GM21381 (cell line): ENCODE results near the gene NINJ2.
"Not testable (repeated sequence)": the region's sequence is repeated elsewhere in the genome, so short reads cannot be mapped to it uniquely, and the experiment has no call there.

Experiments used
- ATAC-seq: cut with Tn5 transposase; IDR thresholded peaks from one replicate; pipeline ENCODE4 v1.9.1; 2021; ENCODE audit warnings: mild to moderate bottlenecking, moderate library complexity; ENCODE audit not compliant: unreplicated experiment

The NINJ2 gene

GRCh38 chr12:642633-643474 lies 20.4 kb downstream of the NINJ2 start:
- peak; percentile 64 for ATAC-seq

DNA sequence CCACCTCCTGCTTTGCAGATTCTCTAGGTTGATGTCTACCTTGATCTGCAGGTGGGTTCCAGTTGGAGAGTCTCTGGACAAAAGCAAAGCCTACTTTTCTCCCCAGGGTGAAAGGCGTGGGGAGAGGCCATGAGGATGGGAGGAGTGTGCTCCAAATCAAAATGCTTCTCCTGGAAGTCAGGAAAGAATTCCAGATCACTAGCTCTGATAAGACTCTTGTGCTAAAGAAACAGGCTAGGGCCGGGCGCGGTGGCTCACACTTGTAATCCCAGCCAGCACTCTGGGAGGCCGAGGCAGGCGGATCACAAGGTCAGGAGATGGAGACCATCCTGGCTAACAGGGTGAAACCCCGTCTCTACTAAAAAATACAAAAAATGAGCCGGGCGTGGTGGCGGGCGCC lies 21.9 kb downstream of the NINJ2 start:
- not testable (repeated sequence) for ATAC-seq

GRCh38 chr12:640773-641172 lies 22.5 kb downstream of the NINJ2 start:
- no peak for ATAC-seq

- ATAC-seq: no peak
Measured at GRCh38 chr12:639988-640387, 23.3 kb downstream of the NINJ2 start.

DNA sequence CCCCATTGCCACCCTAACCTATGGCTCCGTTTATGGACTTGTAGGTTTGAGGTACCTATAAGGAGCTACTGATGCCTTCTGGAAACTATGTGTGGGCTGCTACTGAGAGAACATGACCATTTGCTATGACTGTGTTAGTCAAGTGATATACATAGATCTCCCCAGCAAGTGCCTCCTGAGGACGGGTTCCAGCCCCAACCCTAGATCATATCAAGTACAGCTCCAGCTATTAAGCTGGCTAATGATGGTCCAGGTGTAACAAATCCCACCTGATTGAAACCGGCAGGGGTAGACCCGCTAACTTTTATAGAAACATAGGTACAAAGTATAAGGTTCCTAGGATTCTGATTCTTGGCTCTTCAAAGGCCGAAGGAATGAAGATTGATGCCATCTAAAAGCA lies 23.7 kb downstream of the NINJ2 start:
- ATAC-seq: no peak

DNA sequence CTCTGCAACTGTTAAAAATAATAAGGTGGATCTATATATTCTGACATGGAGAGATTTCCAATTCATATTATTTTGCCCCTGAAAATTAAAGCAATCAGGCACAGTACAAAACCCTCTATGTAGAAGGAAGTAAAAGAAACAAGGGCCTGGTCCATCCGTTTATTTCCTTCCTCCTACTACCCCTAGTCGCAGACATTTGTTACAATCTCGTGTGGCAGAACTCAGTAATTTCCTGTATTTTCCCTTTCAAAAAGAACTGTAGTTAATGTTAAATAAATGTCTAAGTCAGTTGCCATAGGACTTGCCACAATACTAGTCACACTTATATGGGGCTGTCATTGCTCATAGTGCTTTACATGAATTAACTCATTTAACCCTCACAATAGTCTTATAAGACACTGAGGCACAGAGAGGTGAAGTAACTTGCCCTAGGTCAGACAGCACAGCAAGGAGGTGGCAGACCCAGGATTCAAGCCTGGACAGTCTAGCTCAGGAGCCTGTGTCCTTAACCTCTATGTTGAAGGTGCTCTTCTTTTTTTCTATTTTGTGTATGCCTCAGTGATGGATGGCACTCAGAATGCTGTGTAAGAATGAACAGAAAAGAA lies 24.2 kb downstream of the NINJ2 start:
- ATAC-seq: no peak

DNA sequence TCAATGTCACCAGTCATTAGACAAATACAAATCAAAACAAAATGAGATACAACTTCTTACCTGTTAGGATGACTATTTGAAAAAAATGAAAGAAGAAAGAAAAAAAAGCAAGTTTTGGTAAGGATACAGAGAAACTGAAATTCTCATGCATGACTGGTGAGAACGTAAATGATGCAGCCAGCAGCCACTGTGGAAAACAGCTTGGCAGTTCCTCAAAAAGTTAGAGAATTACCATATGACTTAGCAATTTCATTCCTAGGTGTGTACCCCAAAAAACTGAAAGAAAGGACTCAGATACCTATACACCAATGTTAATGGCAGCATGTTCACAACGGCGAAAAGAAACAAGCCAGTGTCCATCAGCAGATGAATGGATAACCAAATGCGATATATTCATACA lies 26.6 kb downstream of the NINJ2 start:
- no peak for ATAC-seq

- no peak for ATAC-seq
Measured at GRCh38 chr12:633731-634130, 29.5 kb downstream of the NINJ2 start.

DNA sequence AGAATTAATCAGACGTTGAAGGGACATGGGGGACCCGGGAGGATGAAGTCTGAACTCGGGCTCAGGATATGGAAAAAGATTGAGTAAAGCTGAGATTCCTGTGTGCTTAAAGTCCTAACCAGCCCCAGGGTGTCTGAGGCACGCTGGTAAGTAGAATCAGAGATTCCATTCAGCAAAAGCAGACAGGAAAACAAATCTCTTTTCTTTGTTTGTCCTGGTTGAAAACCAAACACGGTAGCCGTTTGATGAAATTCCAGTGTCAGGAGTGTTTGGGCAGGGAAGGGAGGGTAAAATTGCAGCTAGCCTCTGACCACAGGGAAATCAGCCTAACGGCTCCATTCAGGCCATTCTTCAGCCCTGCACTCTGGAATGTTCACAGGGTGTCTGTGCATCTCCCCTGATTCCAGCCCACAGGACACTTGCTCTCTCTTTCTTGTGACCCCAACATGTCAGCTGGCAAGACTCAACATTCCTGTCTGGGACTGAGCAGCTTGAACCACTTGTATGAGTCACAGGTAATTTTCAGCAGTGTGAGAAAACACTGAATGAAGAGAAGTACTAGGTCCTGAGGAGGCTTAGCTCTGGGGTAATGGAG lies 31.0 kb downstream of the NINJ2 start:
- ATAC-seq: no peak

DNA sequence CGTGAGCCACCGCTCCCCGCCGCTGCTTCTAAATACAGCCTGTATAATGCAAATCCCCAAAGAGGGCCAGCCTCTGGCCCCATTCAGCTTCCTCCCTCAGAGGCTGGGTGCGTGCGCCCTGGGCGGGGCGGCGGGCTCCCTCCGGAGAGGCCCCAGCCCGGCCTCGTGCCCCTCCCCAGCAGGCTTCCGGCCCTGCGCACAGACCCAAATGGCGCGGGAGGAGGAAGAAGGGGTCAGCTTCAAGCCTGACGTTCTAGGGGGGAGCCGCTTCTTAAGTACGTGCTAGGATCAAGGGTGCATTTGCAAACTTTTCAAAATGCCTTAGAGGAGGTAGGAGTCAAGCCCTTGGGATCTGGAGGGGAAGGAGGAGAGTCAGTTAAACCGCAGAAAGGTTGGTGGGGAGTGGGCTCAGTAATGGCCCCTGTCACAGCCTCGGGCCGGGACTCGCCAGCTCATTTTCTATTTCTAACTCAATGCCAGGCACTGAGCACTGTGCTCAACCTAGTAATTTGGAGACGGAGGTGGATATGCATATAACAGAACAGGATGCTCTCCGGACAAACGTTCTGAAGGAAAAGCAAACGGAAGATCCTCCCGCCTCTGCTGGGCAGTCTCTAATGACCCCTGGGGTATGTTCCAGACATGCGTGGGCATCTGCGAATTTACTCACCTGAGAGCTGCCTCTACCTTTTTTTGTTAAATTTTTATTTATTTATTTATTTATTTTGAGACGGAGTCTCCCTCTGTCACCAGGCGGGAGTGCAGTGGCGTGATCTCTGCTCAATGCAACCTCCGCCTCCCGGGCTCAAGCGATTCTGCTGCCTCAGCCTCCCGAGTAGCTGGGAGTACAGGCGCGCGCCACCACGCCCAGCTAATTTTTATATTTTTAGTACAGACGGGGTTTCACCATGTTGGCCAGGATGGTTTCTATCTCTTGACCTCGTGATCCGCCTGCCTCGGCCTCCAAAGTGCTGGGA lies 32.3 kb downstream of the NINJ2 start:
- peak; percentile 94 for ATAC-seq

- not testable (repeated sequence) for ATAC-seq
Measured at GRCh38 chr12:628742-629078, 34.5 kb downstream of the NINJ2 start.

GRCh38 chr12:627863-628741 lies 35.1 kb downstream of the NINJ2 start:
- no peak for ATAC-seq

DNA sequence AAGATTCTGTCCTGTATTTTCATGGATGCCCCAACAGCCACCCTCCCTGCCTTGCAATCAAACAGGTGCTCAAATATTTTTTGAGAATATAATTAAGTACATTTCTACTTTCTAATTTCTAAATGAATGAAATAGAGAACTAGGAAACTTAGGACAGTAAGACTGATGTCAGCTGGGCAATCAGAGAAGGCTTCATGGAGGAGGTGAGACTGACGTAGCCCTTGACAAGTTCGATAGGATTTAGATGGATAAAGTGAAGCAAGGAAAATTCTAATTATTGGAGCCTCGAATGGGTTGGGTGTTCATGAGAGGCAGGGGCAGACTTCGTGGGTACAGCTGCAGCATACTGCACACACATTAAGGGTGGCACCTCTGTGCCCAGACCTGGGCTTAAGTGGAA lies 36.0 kb downstream of the NINJ2 start:
- no peak for ATAC-seq

GRCh38 chr12:625998-626397 lies 37.2 kb downstream of the NINJ2 start:
- ATAC-seq: no peak

- ATAC-seq: no peak
Measured at GRCh38 chr12:623865-624372, 39.3 kb downstream of the NINJ2 start.

GRCh38 chr12:623172-623864 lies 39.9 kb downstream of the NINJ2 start:
- no peak for ATAC-seq

GRCh38 chr12:622416-622815 lies 40.8 kb downstream of the NINJ2 start:
- no peak for ATAC-seq

DNA sequence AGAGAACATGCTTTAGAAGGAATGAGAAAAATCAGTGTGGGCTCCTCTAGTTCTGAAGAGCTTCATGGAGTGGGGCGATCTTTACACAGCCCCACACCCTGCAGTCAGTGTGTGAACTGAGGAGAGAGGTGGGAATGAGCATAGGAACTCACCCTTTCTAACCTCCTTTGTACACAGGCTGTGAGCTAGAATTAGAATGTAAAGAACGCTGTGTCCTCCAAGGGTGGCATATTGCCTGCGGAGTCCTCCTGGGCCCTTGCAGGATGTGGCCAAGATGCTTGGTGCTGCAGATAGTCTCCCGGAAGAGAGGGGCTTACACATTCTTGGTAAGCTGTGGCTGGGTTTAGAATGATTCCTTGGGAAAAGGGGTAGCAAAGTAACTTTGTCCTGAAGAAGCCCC lies 43.9 kb downstream of the NINJ2 start:
- ATAC-seq: no peak

DNA sequence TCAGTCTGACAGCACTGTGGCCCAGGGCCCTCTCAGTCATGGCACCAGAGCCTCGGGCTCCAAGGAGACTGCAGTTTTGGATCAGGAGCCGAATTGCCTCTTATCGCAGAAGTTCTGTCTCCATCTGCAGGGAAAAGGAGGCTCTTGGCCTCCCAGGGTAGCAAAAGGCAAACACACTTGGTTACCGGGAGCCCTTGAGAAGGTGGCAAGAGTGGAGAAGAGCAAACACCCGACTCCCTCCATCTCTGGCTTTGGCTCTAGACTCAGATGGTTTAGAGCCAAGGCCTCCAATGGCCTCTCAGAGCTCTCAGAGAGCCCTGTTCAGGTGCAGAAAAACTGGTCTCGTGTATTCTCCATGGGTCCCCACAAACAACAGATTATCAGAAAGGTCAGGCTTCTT lies 44.6 kb downstream of the NINJ2 start:
- ATAC-seq: no peak
